GM19025 (cell line): ENCODE data around the gene PUM1.
"Not testable (repeated sequence)": the region's sequence is repeated elsewhere in the genome, so short reads cannot be mapped to it uniquely, and the experiment has no call there.

Experiments used
- ATAC-seq: cut with Tn5 transposase; IDR thresholded peaks from one replicate; pipeline ENCODE4 v1.9.1; 2021; ENCODE audit warnings: mild to moderate bottlenecking, low read depth, moderate library complexity; ENCODE audit not compliant: unreplicated experiment

PUM1 gene

GRCh38 chr1:30969903-30970302 is 95.6 kb downstream of the PUM1 start:
- no peak for ATAC-seq

DNA sequence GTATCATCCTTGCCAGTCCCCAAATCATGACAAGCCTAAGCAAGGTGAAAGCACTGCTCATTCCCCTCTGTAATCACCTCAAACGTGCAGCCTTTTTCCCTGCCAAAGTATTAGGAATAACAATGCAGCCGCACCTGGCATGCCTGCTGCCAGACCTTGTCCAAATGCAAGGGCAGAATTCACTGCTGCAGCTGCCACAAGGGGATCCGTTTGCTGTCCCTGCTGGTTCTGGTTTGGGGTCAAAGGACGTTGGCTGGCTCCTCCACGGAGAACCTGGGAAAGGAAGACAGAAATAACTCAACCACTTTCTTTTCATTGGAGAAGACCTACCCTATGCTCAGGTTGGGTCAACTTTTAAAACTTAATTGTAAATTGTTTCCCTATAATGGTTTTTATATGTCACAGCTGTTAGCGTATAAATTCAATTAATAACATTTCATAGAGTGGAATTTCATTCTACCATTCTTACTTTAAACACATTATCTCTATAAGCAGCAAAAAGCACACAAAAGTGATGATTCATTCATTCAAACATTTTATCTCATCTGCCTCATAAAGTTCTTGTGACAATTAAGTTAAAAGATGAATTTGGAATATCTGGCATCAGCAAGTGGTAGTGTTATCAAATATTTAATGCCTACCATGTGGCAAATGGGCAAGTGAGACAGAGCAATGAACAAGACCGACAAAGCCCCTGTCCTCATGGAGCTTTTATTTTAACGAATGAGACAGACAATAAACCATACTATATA is 97.1 kb downstream of the PUM1 start:
- ATAC-seq: no peak

DNA sequence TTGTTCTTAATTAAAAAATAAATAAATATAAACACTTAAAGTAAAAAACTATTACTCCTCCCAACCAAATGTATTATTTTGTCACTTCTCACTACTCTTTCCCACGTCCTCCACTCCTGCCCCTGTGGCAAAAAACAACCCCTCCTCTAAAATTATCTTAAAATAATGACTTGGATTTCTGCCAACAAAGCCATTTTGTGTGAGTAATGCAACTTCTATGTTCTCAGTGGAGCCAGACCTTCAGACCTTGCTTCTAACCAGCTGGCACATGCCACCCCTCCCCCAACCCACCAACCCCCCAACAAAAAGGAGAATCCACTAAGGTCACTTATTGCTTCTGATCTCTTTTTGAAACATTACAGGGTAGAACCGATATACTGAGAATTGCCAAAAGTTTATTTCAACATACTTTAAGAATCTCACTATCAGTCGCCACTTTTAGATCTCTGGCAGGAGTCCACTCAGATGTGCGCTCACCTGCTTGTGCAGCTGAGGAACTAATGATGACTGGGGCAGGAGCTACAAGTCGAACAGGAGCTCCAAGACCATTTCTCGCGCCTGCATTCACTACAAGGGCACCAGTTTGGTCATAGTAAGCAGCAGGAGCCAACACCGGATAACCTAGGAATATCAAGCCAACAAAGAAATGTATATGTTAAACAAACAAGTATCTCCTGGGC is 98.7 kb downstream of the PUM1 start:
- no peak for ATAC-seq

GRCh38 chr1:30965924-30966599 is 99.5 kb downstream of the PUM1 start:
- ATAC-seq: no peak

DNA sequence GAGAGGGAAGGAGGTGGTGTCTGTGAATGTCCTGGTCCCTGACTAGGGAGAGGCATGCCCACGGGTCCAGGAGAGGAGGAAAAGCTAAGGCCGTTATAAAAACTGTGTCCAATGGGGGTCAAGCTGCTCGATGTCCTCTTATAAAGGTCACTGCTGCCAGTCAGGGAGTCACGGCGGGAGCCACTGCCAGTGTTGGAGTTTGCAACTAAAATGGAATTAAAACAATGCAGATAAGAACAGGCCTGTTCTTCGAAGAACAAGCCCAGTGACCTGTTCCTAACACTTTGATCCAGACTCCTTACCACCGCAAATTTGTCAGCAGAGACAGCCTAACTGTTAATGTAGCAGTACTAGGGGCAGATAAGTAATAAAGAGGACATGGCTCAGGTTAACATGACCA is 100.8 kb downstream of the PUM1 start:
- ATAC-seq: no peak

DNA sequence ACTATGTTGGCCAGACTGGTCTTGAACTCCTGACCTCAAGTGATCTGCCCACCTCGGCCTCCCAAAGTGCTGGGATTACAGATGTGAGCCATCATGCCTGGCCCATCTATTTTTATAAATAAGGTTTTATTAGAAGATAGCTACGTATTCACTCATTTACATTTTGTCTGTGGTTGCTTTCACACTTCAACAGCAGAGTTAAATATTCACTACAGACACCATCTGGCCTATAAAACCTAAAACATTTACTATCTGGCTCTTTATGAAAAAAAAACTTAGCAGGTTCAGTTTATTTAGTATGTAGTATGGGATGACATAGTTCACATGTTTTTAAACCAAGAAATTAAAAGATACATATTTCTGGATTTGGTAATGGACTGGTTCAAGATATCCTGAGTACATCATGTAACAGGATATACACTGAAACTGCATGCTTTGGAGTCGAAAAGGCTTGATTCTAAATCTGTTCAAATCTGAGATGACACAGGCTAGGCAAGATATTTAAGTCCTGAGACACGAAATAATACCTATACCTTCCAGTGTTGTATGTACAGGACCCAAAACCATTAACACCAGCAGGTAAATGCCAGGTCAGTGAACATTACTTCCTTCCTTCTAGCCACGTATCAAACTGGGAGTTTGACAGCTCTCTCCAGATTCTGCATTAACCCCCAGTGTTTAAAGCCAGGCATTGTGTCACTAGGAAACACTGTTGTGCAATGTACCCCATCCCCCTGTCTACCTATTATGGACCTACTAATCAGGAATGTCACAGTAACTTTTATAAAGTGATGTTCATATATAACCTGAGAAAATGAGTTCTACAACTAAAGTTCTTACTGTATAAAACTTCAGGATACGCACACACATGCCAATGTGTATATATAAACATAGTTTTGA is 102.7 kb downstream of the PUM1 start:
- ATAC-seq: no peak

DNA sequence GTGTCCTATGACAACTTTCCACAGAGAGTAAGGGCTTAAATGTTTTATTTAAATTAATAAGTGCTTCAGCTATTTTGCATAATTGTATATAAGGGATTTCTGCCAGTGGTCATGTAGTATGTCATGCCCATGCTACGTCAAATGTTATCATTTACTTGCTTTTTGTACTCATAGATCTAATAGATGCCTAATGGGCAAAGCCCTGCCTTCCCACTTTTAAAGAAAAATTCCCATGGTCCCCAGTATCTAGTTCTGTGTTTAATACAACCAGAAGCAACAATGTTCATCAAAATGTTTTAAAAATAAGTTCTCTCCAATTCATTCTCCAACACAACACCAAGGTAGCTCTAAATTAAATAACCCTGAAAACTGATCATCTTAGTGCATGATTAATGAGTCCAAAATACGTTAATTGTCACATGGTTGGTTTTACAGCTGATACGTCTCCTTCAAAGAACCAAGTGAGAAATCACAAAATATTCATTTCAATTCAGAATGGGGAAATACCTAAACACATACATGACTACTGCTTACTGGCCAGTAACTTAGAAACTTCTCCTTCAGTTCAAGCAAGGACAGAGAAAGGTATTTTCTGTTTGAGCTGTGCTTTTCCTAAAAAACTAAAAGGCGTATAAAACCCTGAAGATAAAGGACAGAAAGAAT is 107.8 kb downstream of the PUM1 start:
- no peak for ATAC-seq

DNA sequence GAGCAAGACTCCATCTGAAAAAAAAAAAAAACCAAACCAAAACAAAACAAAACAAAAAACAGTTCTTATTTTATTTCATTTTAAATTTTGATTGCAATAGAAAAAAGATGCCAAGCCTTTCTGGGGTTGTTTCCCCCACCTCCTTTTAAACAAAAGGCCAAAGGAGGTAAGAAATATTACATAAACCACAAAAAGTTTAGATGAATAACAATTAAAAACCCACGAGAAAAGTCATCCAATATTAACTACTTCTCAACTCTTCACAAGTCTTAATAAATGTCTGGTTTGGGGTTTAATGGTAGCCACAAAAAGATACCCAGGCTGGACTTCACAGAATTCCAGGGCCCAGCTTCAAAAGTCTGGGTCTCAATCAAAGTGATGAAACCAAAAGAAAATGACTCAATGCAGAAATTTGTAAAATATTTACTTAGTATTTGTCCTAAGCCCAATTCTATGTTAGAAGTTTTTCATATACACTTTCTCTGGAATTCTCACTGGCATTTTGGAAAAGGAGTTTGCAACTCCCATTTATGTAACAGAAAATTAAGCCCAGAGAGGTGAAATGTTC is 110.0 kb downstream of the PUM1 start:
- ATAC-seq: no peak

DNA sequence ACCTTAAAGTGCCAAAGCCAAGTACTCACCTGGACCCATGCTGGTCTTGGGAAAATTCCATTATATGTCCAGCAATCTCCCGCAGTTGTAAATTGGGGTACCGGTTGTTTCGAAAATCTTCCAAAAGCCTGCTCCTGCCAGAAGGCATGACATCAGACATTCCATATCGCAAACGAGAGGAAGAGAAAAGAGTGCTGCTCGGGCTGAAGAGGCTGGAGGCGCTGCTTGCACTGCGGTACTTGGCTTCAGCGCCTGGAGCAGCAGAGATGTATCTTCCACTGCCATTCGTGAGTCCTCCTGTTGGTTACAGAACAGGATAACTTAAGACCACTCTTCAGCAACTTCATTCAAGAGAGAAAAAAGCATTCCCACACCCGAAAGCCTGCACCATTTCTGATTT is 111.8 kb downstream of the PUM1 start:
- ATAC-seq: no peak

DNA sequence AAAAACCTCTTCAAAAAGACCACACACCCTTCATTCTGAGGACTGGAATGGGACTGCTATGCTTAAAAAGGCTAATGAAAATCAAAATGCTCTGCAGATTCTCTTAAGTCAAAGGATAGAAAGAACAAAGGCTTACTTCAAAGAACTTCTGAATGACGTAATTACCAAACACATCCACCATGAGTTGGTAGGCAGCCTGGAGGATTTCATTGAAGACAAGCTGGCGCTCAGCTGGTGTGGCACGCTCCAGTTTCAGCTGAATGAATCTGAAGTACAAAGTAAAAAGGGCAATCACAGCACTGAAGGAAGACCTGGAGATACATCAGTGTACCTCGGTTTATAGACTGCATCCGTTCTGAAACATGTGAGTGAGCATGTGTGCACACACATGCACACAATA is 113.4 kb downstream of the PUM1 start:
- ATAC-seq: no peak

DNA sequence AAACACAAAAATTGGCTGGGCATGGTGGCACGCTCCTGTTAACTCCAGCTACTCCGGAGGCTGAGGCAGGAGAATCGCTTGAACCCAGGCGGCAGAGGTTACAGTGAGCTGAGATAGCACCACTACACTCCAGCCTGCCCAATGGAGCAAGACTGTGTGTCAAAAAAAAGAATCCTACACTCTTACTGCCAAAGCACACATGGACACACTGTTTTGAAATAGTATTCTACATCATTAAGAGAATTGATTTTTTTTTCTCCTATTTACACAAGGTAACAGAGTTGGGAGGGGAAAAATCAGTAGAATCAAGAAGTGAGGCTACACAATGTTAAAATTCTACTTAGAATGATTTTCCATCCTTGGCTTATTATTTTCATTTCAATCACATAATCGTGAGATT is 114.8 kb downstream of the PUM1 start:
- no peak for ATAC-seq

GRCh38 chr1:30950053-30950452 is 115.5 kb downstream of the PUM1 start:
- no peak for ATAC-seq

- not testable (repeated sequence) for ATAC-seq
Measured at GRCh38 chr1:30949487-30949838, 116.1 kb downstream of the PUM1 start.

- not testable (repeated sequence) for ATAC-seq
Measured at GRCh38 chr1:30948813-30949486, 116.6 kb downstream of the PUM1 start.

DNA sequence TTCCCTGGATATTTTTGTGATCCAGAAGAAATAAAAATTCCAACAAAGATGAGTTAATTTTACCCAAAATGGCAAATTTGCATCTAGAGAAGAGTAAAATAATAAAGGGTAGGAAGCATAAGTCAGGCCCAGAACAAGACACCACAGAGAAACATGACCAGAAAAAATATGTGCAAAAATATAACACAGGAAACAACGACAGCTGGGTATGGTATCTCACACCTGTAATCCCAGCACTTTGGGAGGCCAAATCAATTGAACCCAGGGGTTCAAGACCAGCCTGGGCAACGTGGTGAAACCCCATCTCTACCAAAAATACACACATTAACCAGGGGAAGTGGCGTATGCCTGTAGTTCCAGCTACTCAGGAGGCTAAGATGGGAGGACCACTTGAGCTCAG is 117.2 kb downstream of the PUM1 start:
- no peak for ATAC-seq

- ATAC-seq: no peak
Measured at GRCh38 chr1:30947212-30947611, 118.3 kb downstream of the PUM1 start.

DNA sequence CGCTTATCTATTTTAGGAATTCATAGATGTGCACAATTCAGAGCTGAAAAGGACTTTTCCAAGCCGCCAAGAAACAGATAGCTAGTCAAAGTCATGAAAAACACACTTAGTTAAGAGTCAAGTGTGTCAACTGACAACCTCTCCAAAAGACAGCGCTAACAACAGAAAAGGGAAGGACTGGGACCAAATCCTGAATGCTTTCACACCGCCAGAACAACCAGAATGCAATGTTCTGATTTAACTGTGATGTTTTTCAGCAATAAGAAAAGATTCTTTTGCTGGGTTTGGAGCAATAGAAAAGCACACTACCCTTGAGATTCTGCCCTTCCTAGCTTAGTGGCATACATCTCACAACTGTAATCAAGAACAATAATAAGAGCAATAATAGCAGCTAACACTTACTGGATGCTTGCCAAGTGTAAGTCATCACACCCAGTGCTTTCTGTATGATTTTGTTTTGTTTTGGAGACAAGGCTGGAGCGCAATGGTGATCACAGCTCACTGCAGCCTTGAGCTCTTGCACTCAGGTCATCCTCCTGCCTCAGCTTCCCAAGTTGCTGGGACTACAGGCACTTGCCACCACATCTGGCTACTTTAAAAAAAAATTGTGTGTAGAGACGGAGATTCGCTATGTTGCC is 123.1 kb downstream of the PUM1 start:
- no peak for ATAC-seq

DNA sequence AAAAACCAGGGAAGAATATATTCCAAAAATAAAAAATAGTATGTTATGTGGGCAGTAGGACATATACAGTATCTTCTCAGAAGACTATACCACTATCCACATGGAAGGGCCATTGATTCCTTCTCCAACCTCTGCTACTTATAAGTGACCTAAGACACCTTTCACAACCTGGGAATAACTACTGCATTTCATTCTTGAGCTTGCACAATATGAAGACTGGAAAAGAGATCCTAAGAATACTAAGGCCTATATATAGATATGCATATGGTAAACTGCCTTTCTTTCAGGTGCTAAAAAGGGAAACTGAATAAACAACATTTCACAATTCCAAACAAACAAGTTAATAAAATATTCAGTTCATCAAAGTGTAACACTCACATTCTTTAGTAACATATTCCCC is 125.0 kb downstream of the PUM1 start:
- ATAC-seq: no peak
